DOHH2 (cell line): ENCODE data around the gene SEC14L1.

Source experiments
- EZH2phosphoT487 ChIP-seq: fragments of 200-600 bp; sonication (generic); IDR thresholded peaks from 2 replicates; pipeline ENCODE4 v1.6.1; 2017; ENCODE audit warnings: borderline replicate concordance, mild to moderate bottlenecking, antibody characterized with exemption, low read length, moderate library complexity, mixed read lengths
- TF ChIP-seq, protein P1 (sequence below): fragments of 200-600 bp; sonication (generic); IDR thresholded peaks from one replicate; pipeline ENCODE4 v1.5.1; 2014; ENCODE audit warnings: antibody characterized with exemption, mild to moderate bottlenecking, low read depth, low read length; ENCODE audit not compliant: poor library complexity, severe bottlenecking

- TF ChIP-seq, protein P1, sequence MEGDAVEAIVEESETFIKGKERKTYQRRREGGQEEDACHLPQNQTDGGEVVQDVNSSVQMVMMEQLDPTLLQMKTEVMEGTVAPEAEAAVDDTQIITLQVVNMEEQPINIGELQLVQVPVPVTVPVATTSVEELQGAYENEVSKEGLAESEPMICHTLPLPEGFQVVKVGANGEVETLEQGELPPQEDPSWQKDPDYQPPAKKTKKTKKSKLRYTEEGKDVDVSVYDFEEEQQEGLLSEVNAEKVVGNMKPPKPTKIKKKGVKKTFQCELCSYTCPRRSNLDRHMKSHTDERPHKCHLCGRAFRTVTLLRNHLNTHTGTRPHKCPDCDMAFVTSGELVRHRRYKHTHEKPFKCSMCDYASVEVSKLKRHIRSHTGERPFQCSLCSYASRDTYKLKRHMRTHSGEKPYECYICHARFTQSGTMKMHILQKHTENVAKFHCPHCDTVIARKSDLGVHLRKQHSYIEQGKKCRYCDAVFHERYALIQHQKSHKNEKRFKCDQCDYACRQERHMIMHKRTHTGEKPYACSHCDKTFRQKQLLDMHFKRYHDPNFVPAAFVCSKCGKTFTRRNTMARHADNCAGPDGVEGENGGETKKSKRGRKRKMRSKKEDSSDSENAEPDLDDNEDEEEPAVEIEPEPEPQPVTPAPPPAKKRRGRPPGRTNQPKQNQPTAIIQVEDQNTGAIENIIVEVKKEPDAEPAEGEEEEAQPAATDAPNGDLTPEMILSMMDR = no peak
- no peak for TF ChIP-seq EZH2phosphoT487
Observed at GRCh38 chr17:77231076-77231871, 90.5 kb downstream of the SEC14L1 start.
